Upper lobe of left lung (tissue), 4 donors: ENCODE measurements around the gene ATP10A.

ENCODE experiments used
- POLR2A ChIP-seq, 4 donors: fragments of 450-650 bp; IDR thresholded peaks; one replicate each; pipeline ENCODE4 v1.5.1; 2016 to 2017; ENCODE audit warnings: antibody characterized with exemption in 4 of 4, mild to moderate bottlenecking in 2 of 4
- POLR2AphosphoS5 ChIP-seq, 2 donors: sonication (generic); formaldehyde crosslinking; IDR thresholded peaks; one replicate each; pipeline ENCODE4 v1.5.1; 2017; ENCODE audit warnings: antibody characterized with exemption in 2 of 2
- TF ChIP-seq, protein P1 (sequence below), 6 experiments: fragments of 450-650 bp in 4 of 6; fragments of 200-600 bp in 2 of 6; sonication (generic) in 2 of 6; IDR thresholded peaks; one replicate each; pipeline ENCODE4 v1.5.1; 2016 to 2019; ENCODE audit warnings: antibody characterized with exemption in 6 of 6

DNA sequence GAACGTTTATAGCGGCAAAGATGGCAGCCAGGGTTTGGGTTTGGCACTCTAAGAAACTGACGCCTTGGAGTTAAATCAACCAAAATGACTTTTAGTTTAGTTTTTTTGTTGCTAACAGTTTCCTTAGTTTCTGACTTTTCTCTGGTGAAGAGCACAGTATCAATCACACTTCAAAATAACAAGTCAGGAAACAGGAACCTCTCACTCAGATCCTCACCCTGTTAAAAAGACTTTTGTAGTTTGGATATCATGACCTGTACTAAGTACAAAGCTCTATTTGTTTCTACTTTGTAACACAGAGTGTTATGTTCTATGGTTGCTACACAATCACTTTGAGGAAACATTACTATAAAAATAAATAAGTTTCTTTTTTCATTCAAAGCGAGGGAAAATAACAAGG, 51.1 kb downstream of the ATP10A start:
- TF ChIP-seq POLR2AphosphoS5 (IDR thresholded peaks at IDR 0.05) = no peak
- TF ChIP-seq, protein P1, sequence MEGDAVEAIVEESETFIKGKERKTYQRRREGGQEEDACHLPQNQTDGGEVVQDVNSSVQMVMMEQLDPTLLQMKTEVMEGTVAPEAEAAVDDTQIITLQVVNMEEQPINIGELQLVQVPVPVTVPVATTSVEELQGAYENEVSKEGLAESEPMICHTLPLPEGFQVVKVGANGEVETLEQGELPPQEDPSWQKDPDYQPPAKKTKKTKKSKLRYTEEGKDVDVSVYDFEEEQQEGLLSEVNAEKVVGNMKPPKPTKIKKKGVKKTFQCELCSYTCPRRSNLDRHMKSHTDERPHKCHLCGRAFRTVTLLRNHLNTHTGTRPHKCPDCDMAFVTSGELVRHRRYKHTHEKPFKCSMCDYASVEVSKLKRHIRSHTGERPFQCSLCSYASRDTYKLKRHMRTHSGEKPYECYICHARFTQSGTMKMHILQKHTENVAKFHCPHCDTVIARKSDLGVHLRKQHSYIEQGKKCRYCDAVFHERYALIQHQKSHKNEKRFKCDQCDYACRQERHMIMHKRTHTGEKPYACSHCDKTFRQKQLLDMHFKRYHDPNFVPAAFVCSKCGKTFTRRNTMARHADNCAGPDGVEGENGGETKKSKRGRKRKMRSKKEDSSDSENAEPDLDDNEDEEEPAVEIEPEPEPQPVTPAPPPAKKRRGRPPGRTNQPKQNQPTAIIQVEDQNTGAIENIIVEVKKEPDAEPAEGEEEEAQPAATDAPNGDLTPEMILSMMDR (IDR thresholded peaks at IDR 0.05) = no peak
- TF ChIP-seq POLR2A (IDR thresholded peaks at IDR 0.05) = no peak
